ENCODE measurements around the gene SLC22A6. TPM values are rescaled to one million over a fixed set of nuclear protein-coding genes. Genes with fewer than 3 reads are reported as not detected.

SLC22A6 gene
- total and polyA plus RNA-seq, 3 experiments from 2014 or later = not detected

- H3K27me3 ChIP-seq (ENCODE audit: insufficient read depth, low read length, poor library complexity, severe bottlenecking) = no peaks in the 10 kb centered on the region
- Mint-ChIP-seq H3K9me3 (peaks cover 0 to 2% (median 0%) of the 10 kb centered on the region in 5 donors), H3K27ac (no peak overlapping the region), H3K4me1 (no peaks in the 10 kb centered on the region), H3K4me3 (no peak overlapping the region), H3K36me3 (no peaks in the 10 kb centered on the region), H3K27me3 (peaks cover 14 to 43% of the 10 kb centered on the region in 2 donors)
- H3K36me3 ChIP-seq (ENCODE audit: insufficient read depth, low read length) = no peaks in the 10 kb centered on the region
- ChIA-PET CTCF (no interaction called here), POLR2A (no interaction called here)
- H3K9me3 ChIP-seq (ENCODE audit: low read length) = no peaks in the 10 kb centered on the region
- H3K4me1 ChIP-seq (ENCODE audit: insufficient read depth, low read length) = no peaks in the 10 kb centered on the region
- DNase-seq = no peak
- no peak overlapping the region for H3K4me3 ChIP-seq (ENCODE audit: low read length)
- no peak overlapping the region for H3K27ac ChIP-seq (ENCODE audit: low read depth, low read length)
Observed at GRCh38 chr11:62981743-62982142, 3.0 kb downstream of the SLC22A6 start.

DNA sequence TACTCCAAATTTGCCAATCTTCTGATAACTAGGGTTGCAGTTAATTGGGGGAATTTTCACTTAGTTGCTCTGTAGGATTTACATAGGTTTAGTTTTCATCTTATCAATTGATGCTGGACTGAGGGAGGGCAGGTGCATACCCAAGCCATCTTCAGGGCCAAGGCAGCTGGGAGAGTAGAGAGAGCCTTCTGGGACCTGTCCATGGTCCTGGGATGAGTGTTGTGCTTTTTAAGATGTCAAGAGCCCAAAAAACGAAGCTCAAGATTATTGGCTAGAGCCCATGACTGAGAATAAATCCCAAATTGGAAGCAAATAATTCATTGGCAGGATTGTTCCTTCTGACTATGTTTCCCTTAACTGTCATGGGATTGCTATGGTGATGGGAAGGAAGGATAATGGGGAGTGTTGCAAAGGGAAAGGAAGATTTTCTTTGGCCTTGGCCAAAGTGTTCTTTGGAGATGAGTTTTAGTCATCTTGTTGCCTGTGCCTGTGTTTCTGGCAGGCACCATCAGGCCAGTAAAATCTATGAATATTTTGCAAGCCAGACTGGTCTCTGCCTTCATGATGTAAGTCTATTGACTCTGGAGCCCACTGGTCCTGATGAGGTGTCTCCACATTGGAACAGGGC, 4.5 kb downstream of the SLC22A6 start:
- H3K27me3 Mint-ChIP-seq = peaks cover 14 to 39% of the 10 kb centered on the region in 2 donors
- CTCF ChIA-PET = no interaction called here

GRCh38 chr11:62976109-62976508, 8.7 kb downstream of the SLC22A6 start:
- Histone ChIP-seq H3K4me1 (ENCODE audit: insufficient read depth, low read length) (no peaks in the 10 kb centered on the region), H3K9me3 (ENCODE audit: low read length) (no peaks in the 10 kb centered on the region), H3K27me3 (ENCODE audit: insufficient read depth, low read length, poor library complexity, severe bottlenecking) (no peaks in the 10 kb centered on the region), H3K4me3 (ENCODE audit: low read length) (no peak overlapping the region), H3K36me3 (ENCODE audit: insufficient read depth, low read length) (no peaks in the 10 kb centered on the region), H3K27ac (ENCODE audit: low read depth, low read length) (no peak overlapping the region)
- POLR2A ChIA-PET = no interaction called here
- no peaks in the 10 kb centered on the region for H3K4me1 Mint-ChIP-seq
- no peak for DNase-seq
- no peak overlapping the region for H3K4me3 Mint-ChIP-seq
- peaks cover 0 to 2% (median 0%) of the 10 kb centered on the region in 3 donors for H3K36me3 Mint-ChIP-seq
- CTCF ChIA-PET = no interaction called here
- H3K27ac Mint-ChIP-seq = no peak overlapping the region
- H3K27me3 Mint-ChIP-seq = peaks cover 8 to 52% of the 10 kb centered on the region in 2 donors
- H3K9me3 Mint-ChIP-seq = peaks cover 0 to 2% (median 0%) of the 10 kb centered on the region in 5 donors

More for the DNA sequence above, 4.5 kb downstream of the SLC22A6 start:
- no peak for DNase-seq
- Histone ChIP-seq H3K4me1 (ENCODE audit: insufficient read depth, low read length) (no peaks in the 10 kb centered on the region), H3K27ac (ENCODE audit: low read depth, low read length) (no peak overlapping the region), H3K9me3 (ENCODE audit: low read length) (no peaks in the 10 kb centered on the region), H3K4me3 (ENCODE audit: low read length) (no peak overlapping the region), H3K27me3 (ENCODE audit: insufficient read depth, low read length, poor library complexity, severe bottlenecking) (no peaks in the 10 kb centered on the region), H3K36me3 (ENCODE audit: insufficient read depth, low read length) (no peaks in the 10 kb centered on the region)
- no peaks in the 10 kb centered on the region for H3K36me3 Mint-ChIP-seq
- POLR2A ChIA-PET = no interaction called here
- H3K9me3 Mint-ChIP-seq = peaks cover 0 to 2% (median 0%) of the 10 kb centered on the region in 5 donors
- peak overlapping the region in 1 of 7 donors; percentile 3 for H3K4me3 Mint-ChIP-seq
- peak overlapping the region in 1 of 8 donors; percentile 6 for H3K27ac Mint-ChIP-seq
- no peaks in the 10 kb centered on the region for H3K4me1 Mint-ChIP-seq

- DNase-seq = no peak
Observed at GRCh38 chr11:62974848-62975522, 9.8 kb downstream of the SLC22A6 start.

GRCh38 chr11:62965574-62965973, 19.2 kb downstream of the SLC22A6 start:
- Histone ChIP-seq H3K4me3 (ENCODE audit: low read length) (no peak overlapping the region), H3K36me3 (ENCODE audit: insufficient read depth, low read length) (no peaks in the 10 kb centered on the region), H3K27ac (ENCODE audit: low read depth, low read length) (no peak overlapping the region), H3K4me1 (ENCODE audit: insufficient read depth, low read length) (no peaks in the 10 kb centered on the region), H3K9me3 (ENCODE audit: low read length) (no peaks in the 10 kb centered on the region), H3K27me3 (ENCODE audit: insufficient read depth, low read length, poor library complexity, severe bottlenecking) (no peaks in the 10 kb centered on the region)
- H3K36me3 Mint-ChIP-seq = peaks cover 0 to 3% (median 0%) of the 10 kb centered on the region in 3 donors
- DNase-seq = no peak
- no peak overlapping the region for H3K4me3 Mint-ChIP-seq
- no peak overlapping the region for H3K27ac Mint-ChIP-seq
- CTCF ChIA-PET = no interaction called here
- POLR2A ChIA-PET = no interaction called here
- H3K4me1 Mint-ChIP-seq = no peaks in the 10 kb centered on the region
- peaks cover 0 to 4% (median 0%) of the 10 kb centered on the region in 5 donors for H3K9me3 Mint-ChIP-seq
- H3K27me3 Mint-ChIP-seq = peaks cover 13 to 47% of the 10 kb centered on the region in 2 donors

More at GRCh38 chr11:62974848-62975522, 9.8 kb downstream of the SLC22A6 start:
- H3K4me1 ChIP-seq (ENCODE audit: insufficient read depth, low read length) = no peaks in the 10 kb centered on the region
- H3K27ac Mint-ChIP-seq = peak overlapping the region in 1 of 8 donors; percentile 29
- no peak overlapping the region for H3K4me3 ChIP-seq (ENCODE audit: low read length)
- no peaks in the 10 kb centered on the region for H3K4me1 Mint-ChIP-seq
- H3K27me3 ChIP-seq (ENCODE audit: insufficient read depth, low read length, poor library complexity, severe bottlenecking) = no peaks in the 10 kb centered on the region
- H3K36me3 Mint-ChIP-seq = peaks cover 0 to 2% (median 0%) of the 10 kb centered on the region in 3 donors
- H3K4me3 Mint-ChIP-seq = no peak overlapping the region
- peaks cover 8 to 48% of the 10 kb centered on the region in 2 donors for H3K27me3 Mint-ChIP-seq
- H3K9me3 ChIP-seq (ENCODE audit: low read length) = no peaks in the 10 kb centered on the region
- H3K36me3 ChIP-seq (ENCODE audit: insufficient read depth, low read length) = no peaks in the 10 kb centered on the region
- H3K27ac ChIP-seq (ENCODE audit: low read depth, low read length) = no peak overlapping the region
- ChIA-PET POLR2A (no interaction called here), CTCF (interaction anchor here (2.2 kb wide), 1 partner anchor 69 kb away, joined by 10 read pairs; no protein-coding TSS in a partner anchor)
- H3K9me3 Mint-ChIP-seq = peaks cover 0 to 2% (median 0%) of the 10 kb centered on the region in 5 donors

- Mint-ChIP-seq H3K36me3 (peaks cover 0 to 3% (median 0%) of the 10 kb centered on the region in 3 donors), H3K27ac (no peak overlapping the region)
- CTCF ChIA-PET = interaction anchor here (1.3 kb wide), 1 partner anchor 57 kb away, joined by 3 read pairs; no protein-coding TSS in a partner anchor
Observed at GRCh38 chr11:62962391-62962790, 22.4 kb downstream of the SLC22A6 start.

GRCh38 chr11:62961017-62961570, 23.7 kb downstream of the SLC22A6 start:
- Mint-ChIP-seq H3K4me1 (peaks cover 0 to 6% (median 0%) of the 10 kb centered on the region in 3 donors), H3K9me3 (no peaks in the 10 kb centered on the region), H3K36me3 (peaks cover 0 to 3% (median 0%) of the 10 kb centered on the region in 3 donors), H3K4me3 (no peak overlapping the region), H3K27ac (no peak overlapping the region), H3K27me3 (peaks cover 21 to 44% of the 10 kb centered on the region in 2 donors)
- CTCF ChIA-PET = no interaction called here
- no peak overlapping the region for H3K27ac ChIP-seq (ENCODE audit: low read depth, low read length)
- no peaks in the 10 kb centered on the region for H3K36me3 ChIP-seq (ENCODE audit: insufficient read depth, low read length)
- H3K27me3 ChIP-seq (ENCODE audit: insufficient read depth, low read length, poor library complexity, severe bottlenecking) = no peaks in the 10 kb centered on the region
- H3K4me1 ChIP-seq (ENCODE audit: insufficient read depth, low read length) = no peaks in the 10 kb centered on the region
- DNase-seq = no peak
- no peaks in the 10 kb centered on the region for H3K9me3 ChIP-seq (ENCODE audit: low read length)
- POLR2A ChIA-PET = no interaction called here
- H3K4me3 ChIP-seq (ENCODE audit: low read length) = no peak overlapping the region

More at GRCh38 chr11:62962391-62962790, 22.4 kb downstream of the SLC22A6 start:
- H3K4me1 ChIP-seq (ENCODE audit: insufficient read depth, low read length) = no peaks in the 10 kb centered on the region
- Mint-ChIP-seq H3K9me3 (peaks cover 0 to 2% (median 0%) of the 10 kb centered on the region in 5 donors), H3K4me3 (no peak overlapping the region), H3K4me1 (peaks cover 0 to 6% (median 0%) of the 10 kb centered on the region in 3 donors), H3K27me3 (peaks cover 17 to 47% of the 10 kb centered on the region in 2 donors)
- H3K36me3 ChIP-seq (ENCODE audit: insufficient read depth, low read length) = no peaks in the 10 kb centered on the region
- DNase-seq = no peak
- H3K4me3 ChIP-seq (ENCODE audit: low read length) = no peak overlapping the region
- H3K27me3 ChIP-seq (ENCODE audit: insufficient read depth, low read length, poor library complexity, severe bottlenecking) = no peaks in the 10 kb centered on the region
- H3K9me3 ChIP-seq (ENCODE audit: low read length) = no peaks in the 10 kb centered on the region
- POLR2A ChIA-PET = no interaction called here
- H3K27ac ChIP-seq (ENCODE audit: low read depth, low read length) = no peak overlapping the region

DNA sequence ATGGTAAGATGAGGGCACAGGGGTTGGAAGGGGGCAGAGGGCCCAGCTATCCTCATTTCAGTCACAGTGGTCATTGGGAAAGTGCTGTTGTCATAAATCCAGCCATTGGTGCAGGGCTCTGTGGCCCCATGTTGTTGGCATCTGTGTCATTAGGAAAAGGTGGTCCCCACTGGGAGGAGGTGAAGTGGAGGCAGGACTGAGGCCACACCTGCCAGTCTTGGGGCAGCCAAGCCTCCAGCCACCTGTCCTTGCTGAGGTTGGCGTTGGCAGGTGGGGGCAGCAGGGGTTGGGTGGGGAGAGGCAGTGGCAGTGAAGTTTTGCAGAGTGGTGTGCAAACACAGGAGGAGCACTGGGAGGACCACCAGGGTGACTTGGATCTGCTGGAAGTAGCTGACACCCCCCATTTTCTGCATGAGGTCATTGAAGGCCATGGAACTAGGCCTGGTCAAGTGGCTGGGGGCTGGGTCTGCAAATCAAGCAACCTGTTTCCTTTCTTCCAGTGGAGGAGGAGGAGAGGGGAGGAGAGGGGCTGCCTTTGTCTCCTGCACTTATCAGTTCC, 25.3 kb downstream of the SLC22A6 start:
- no peaks in the 10 kb centered on the region for H3K27me3 ChIP-seq (ENCODE audit: insufficient read depth, low read length, poor library complexity, severe bottlenecking)
- no peaks in the 10 kb centered on the region for H3K4me1 ChIP-seq (ENCODE audit: insufficient read depth, low read length)
- H3K27me3 Mint-ChIP-seq = peaks cover 16 to 44% of the 10 kb centered on the region in 2 donors
- H3K36me3 Mint-ChIP-seq = peaks cover 0 to 3% (median 0%) of the 10 kb centered on the region in 3 donors
- no peak for DNase-seq
- H3K4me1 Mint-ChIP-seq = peaks cover 0 to 6% (median 0%) of the 10 kb centered on the region in 3 donors
- no peak overlapping the region for H3K27ac Mint-ChIP-seq
- POLR2A ChIA-PET = no interaction called here
- H3K36me3 ChIP-seq (ENCODE audit: insufficient read depth, low read length) = no peaks in the 10 kb centered on the region
- H3K4me3 Mint-ChIP-seq = no peak overlapping the region
- no peak overlapping the region for H3K27ac ChIP-seq (ENCODE audit: low read depth, low read length)
- CTCF ChIA-PET = no interaction called here
- no peak overlapping the region for H3K4me3 ChIP-seq (ENCODE audit: low read length)
- no peaks in the 10 kb centered on the region for H3K9me3 Mint-ChIP-seq
- H3K9me3 ChIP-seq (ENCODE audit: low read length) = no peaks in the 10 kb centered on the region
